NCI-H146 (cell line): ENCODE results near the gene NLGN3.

Experiments used
- DNase-seq: peaks from one replicate; lab custom pipeline; 2025; lab: John Stamatoyannopoulos, UW

NLGN3 gene

GRCh38 chrX:71214152-71214551 is 69.5 kb downstream of the NLGN3 start:
- no peak for DNase-seq

- DNase-seq, result peak; percentile 71
These were observed 70.1 kb downstream of the NLGN3 start for GRCh38 chrX:71214604-71215337.

- DNase-seq, result peak; percentile 28
These were observed 70.8 kb downstream of the NLGN3 start for GRCh38 chrX:71215338-71215912.

DNA sequence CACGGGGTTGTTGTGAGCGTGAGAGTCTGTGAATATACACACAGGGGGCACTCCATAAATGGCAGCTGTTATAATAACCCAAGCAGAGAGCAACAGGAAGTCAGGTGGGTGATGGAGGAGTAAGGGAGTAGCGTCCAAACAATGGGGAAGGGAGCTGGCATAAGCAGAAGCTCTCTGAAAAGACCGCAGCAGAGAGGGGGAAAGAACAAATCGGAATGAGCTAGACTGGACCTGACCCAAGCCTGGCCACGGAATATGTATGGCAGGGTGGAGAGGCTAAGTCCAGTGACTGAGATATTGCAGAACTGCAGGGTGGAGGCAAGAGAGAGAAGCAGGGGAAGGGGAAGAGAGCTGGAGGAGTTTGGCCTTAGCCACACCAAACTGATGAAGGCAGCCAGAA is 71.8 kb downstream of the NLGN3 start:
- DNase-seq, result peak; percentile 97

DNA sequence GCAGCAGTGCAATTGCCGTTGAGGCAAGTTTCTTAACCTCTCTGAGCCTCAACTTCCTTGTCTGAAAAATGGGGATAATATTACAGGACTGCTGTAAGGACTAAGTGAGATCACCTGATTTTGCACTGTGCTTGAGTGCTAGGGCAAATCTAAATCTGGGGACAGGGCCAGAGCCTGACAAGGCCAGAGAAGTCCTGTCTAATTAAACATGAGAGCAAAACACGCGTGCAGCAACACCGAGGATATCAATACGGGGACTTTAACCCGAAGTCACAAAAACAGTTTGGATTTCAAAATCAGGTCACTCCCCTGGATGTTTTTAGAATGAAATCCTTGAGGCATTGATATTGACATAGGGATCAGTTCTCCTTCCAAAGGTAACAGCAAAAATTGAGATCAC is 72.7 kb downstream of the NLGN3 start:
- DNase-seq, result no peak
